NCI-H526 (cell line): ENCODE data around the gene ADRB2.
A peak's percentile ranks its signal among the peaks of the same experiment; 100 is the strongest.

Experiments
- DNase-seq, 2 experiments: peaks; one replicate each; lab custom pipeline; 2025; lab: John Stamatoyannopoulos, UW

Gene ADRB2

GRCh38 chr5:148831590-148832565 lies 5.5 kb downstream of the ADRB2 start:
- no peak for DNase-seq

GRCh38 chr5:148833122-148833521 lies 6.7 kb downstream of the ADRB2 start:
- no peak for DNase-seq

- DNase-seq = no peak
Observed at GRCh38 chr5:148833925-148834324, 7.5 kb downstream of the ADRB2 start.

GRCh38 chr5:148834689-148835088 lies 8.3 kb downstream of the ADRB2 start:
- DNase-seq = no peak

- DNase-seq = no peak
Observed at GRCh38 chr5:148836272-148837250, 10.2 kb downstream of the ADRB2 start.

- DNase-seq = no peak
Observed at GRCh38 chr5:148837383-148837782, 11.0 kb downstream of the ADRB2 start.

- DNase-seq = no peak
Observed at GRCh38 chr5:148838357-148838756, 11.9 kb downstream of the ADRB2 start.

- no peak for DNase-seq
Observed at GRCh38 chr5:148839960-148840359, 13.5 kb downstream of the ADRB2 start.

GRCh38 chr5:148840531-148840930 lies 14.1 kb downstream of the ADRB2 start:
- DNase-seq = no peak

- DNase-seq = no peak
Observed at GRCh38 chr5:148841519-148841918, 15.1 kb downstream of the ADRB2 start.

DNA sequence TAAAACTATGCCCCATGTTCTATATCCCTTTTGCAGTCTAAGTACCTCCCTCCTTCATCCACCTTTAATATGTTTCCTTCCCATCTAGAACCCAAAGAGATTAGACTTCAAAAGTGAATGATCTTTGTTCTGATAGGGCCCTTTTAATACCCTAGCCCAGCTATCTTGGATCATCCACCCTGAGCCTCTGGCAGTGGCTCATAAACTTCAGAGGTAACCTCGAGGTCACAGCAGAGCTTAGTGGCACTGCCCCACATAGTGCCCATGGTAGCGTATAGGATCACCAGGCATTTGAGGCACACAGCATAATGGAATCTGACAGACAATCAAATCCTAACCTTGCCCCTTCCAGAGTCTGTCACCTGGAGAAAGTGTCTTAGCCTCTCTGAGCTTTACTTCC lies 15.8 kb downstream of the ADRB2 start:
- DNase-seq = no peak

DNA sequence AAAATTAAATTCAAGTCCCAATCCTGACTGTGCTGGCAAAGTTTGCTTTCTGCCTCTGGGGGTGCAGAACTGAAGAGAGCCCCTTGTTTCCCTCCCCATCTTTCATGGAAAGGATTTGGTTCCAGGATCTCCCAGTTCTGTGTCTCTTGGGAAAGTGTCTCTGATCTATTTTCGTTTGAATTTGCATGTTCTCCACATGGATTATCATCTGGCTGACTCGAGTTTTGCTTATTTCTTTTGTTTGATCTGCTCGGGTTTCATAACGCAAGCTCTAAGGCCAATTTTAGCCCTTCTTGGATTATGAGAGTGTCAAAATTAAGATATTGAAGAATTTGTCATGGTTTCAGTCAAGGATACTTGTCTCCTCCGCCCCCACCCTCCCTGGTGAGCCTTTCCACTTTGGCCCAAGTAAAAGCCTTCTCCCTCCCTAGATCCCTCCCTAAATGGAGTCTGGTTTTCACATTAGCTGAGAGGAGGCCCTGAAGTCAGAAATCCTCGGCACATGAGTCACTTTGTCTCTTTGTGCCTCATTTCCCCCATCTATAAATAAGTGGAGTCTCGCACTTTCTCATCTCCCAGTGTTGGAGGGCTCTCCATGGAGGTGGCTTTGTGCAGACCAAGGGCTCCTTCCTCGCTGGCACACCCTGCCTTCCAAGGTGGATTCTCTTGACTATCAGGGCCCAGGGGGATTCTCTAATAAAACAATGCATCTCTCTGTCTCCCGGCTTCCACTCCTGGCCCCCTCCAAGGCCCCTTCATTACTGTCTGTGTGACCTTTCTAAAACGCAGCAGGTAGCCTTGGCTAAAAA lies 17.3 kb downstream of the ADRB2 start:
- peak in 1 of 2 experiments; percentile 42 for DNase-seq

DNA sequence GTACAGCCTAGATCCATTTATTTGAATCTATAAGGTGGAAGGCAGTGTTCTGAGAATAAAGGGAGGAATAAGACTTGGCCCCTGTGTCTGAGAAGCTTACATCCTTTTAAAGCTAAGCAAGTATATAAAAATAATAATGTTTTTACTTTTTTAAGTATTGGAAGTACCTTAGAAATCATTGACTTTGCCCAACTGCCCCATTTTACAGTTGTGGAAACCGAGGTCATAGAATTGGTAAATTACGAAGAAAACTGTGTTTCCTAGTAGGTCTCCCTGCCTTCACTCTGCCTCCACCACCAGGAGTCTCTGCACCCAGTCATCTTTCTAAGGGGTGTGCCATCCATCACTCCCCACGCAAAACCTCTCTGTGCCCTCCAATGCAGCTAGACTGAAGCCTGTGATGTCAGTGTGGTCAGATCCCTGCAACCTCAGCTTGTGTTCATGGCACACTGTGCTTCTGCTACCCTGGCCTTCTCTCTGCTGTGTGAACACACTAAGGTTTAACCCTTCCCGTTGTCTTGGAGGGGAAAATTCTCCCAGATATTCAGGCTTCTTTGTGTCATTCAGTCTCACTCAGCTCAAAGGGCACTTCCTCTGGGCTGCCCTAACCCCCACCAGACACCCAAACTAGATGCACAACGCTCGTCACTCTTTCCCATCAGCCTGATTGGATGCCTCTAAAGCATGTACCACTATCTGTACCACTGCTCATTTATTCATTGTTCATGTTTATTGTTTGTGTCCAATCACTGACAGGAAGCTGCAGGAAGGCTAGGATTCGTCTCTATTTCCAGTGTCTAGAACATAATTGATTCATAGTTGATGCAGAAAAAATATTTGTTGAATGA lies 18.2 kb downstream of the ADRB2 start:
- DNase-seq = no peak

DNA sequence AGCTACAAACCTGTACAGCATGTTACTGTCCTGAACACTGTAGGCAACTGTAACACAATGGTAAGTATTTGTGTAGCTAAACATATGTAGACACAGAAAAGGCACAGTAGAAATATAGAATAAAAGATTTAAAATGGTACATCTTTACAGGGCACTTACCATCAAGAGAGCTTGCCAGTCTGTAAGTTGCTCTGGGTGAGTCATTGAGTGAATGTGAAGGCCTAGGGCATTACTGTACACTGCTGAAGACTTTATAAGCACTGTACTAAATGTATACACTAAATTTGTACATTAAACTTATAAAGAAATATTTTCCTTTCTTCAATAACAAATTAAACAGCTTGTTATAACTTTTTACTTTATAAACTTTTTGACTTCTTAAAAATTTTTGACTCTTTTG lies 20.5 kb downstream of the ADRB2 start:
- DNase-seq = no peak

- DNase-seq = no peak
Observed at GRCh38 chr5:148847456-148847855, 21.0 kb downstream of the ADRB2 start.

- no peak for DNase-seq
Observed at GRCh38 chr5:148848393-148849031, 22.1 kb downstream of the ADRB2 start.

GRCh38 chr5:148849461-148849860 lies 23.1 kb downstream of the ADRB2 start:
- no peak for DNase-seq

DNA sequence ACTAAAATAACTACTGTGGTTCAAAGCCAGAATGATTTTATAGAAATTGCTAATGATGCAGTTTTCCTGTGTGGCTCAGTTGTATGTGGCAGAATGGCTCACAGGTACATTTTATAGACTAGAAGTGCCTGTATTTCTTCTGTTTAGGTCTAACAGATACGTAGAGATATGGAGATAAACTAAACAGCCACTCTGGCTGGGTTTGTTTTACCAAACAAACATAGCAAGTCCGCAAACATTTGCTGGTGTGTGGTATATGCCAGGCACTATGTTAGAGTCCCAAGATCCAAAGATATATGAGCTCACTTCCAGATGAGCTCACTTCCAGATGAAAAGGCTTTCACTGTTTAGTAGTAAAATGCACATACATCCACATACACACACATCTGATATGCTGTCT lies 24.4 kb downstream of the ADRB2 start:
- no peak for DNase-seq

- no peak for DNase-seq
Observed at GRCh38 chr5:148853868-148854267, 27.5 kb downstream of the ADRB2 start.
